NCI-H1930 (cell line): ENCODE measurements around the gene PIEZO1.

Experiments used
- DNase-seq, 2 experiments: peaks; one replicate each; lab custom pipeline; 2025; lab: John Stamatoyannopoulos, UW

PIEZO1 gene

GRCh38 chr16:88691129-88691813 is 93.7 kb downstream of the PIEZO1 start:
- DNase-seq = no peak

GRCh38 chr16:88690341-88691128 is 94.5 kb downstream of the PIEZO1 start:
- no peak for DNase-seq

GRCh38 chr16:88688013-88688778 is 96.8 kb downstream of the PIEZO1 start:
- DNase-seq = no peak

GRCh38 chr16:88687676-88688012 is 97.4 kb downstream of the PIEZO1 start:
- DNase-seq = no peak

- DNase-seq = no peak
Observed at GRCh38 chr16:88687254-88687576, 97.8 kb downstream of the PIEZO1 start.

- DNase-seq = peak; percentile 53 to 64
Observed at GRCh38 chr16:88686439-88687253, 98.4 kb downstream of the PIEZO1 start, which contains the start of gene SNAI3. Gene SNAI3 (minus strand): TSS chr16:88686507. CDS start chr16:88686406, 101 bp downstream.

GRCh38 chr16:88686062-88686438 is 99.0 kb downstream of the PIEZO1 start:
- DNase-seq = no peak

- no peak for DNase-seq
Observed at GRCh38 chr16:88685156-88686061, 99.6 kb downstream of the PIEZO1 start.

GRCh38 chr16:88684569-88685155 is 100.4 kb downstream of the PIEZO1 start:
- DNase-seq = no peak

GRCh38 chr16:88681709-88682451 is 103.1 kb downstream of the PIEZO1 start:
- DNase-seq = no peak

- no peak for DNase-seq
Observed at GRCh38 chr16:88681084-88681680, 103.8 kb downstream of the PIEZO1 start.

GRCh38 chr16:88680554-88681083 is 104.4 kb downstream of the PIEZO1 start:
- DNase-seq = no peak

- no peak for DNase-seq
Observed at GRCh38 chr16:88678224-88678979, 106.6 kb downstream of the PIEZO1 start.

GRCh38 chr16:88677721-88678120 is 107.3 kb downstream of the PIEZO1 start:
- DNase-seq = no peak

GRCh38 chr16:88676502-88677242 is 108.3 kb downstream of the PIEZO1 start:
- DNase-seq = no peak

GRCh38 chr16:88673716-88674379 is 111.2 kb downstream of the PIEZO1 start:
- DNase-seq = no peak

GRCh38 chr16:88672776-88673175 is 112.2 kb downstream of the PIEZO1 start:
- DNase-seq = no peak
